Epithelial cell of prostate (primary cell): Measurements from ENCODE around the gene SERTAD4.
"Not testable (repeated sequence)": the region's sequence is repeated elsewhere in the genome, so short reads cannot be mapped to it uniquely, and the experiment has no call there.

ENCODE experiments used
- DNase-seq: peaks from one replicate; pipeline ENCODE4 v3.0.0-alpha.2; 2011; ENCODE audit warnings: low read depth, low spot score
- H3K27ac ChIP-seq: fragments of 450-650 bp; 2 replicates; pipeline ENCODE4 v1.5.1; 2017; ENCODE audit warnings: mild to moderate bottlenecking

The SERTAD4 gene

GRCh38 chr1:210257698-210258529 lies 25.3 kb downstream of the SERTAD4 start:
- H3K27ac ChIP-seq, result peak overlapping the region; percentile 48
- peak; percentile 27 for DNase-seq

DNA sequence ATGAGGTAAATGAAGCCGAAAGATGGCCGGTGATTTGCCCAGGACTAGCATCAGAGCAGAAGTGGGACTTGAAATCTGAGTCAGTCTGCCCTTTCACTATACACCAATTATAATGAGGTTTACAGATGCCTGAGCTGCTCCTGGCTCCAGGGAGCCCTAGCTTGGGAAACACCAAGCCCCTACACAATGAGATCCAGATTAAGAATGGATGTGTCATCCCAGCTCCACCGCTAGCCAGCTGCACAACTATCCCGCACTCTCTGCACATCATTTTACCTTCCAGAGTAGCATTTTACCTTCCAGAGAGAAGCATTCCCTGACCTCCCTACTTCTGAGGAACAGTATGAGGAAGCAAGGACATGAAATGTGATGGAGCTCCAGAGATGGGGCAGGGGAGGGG lies 27.0 kb downstream of the SERTAD4 start:
- no peak for DNase-seq
- H3K27ac ChIP-seq, result no peak overlapping the region

DNA sequence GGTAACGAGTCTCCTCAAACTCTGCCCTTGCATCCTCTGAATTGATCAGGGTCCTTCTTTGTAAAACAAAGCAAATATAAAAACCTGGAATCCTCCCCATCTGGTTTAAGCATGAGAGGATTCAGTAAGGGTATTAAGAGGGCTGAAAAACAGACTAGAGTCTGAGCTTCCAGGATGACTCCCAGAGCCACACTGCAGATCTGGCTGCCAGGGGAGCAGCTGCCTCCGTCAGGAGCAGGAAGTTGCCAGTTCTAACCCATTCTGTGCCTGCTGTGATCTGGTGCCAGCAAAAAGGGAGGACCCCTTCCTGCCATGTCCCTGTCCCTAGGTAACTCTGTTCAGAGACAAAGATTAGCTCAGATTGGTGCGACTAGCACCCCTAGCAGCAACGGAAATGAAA lies 27.5 kb downstream of the SERTAD4 start:
- H3K27ac ChIP-seq, result no peak overlapping the region
- DNase-seq, result no peak

GRCh38 chr1:210262167-210262896 lies 29.7 kb downstream of the SERTAD4 start:
- DNase-seq, result no peak

GRCh38 chr1:210262897-210263272 lies 30.3 kb downstream of the SERTAD4 start:
- H3K27ac ChIP-seq, result no peak overlapping the region
- no peak for DNase-seq

More at GRCh38 chr1:210262167-210262896, 29.7 kb downstream of the SERTAD4 start:
- H3K27ac ChIP-seq, result no peak overlapping the region

GRCh38 chr1:210263963-210264362 lies 31.4 kb downstream of the SERTAD4 start:
- DNase-seq, result no peak
- H3K27ac ChIP-seq, result no peak overlapping the region

- no peak overlapping the region for H3K27ac ChIP-seq
- DNase-seq, result no peak
Measured at GRCh38 chr1:210264496-210265380, 32.1 kb downstream of the SERTAD4 start.

GRCh38 chr1:210265392-210265955 lies 32.9 kb downstream of the SERTAD4 start:
- not testable (repeated sequence) for H3K27ac ChIP-seq, DNase-seq

GRCh38 chr1:210269981-210270380 lies 37.4 kb downstream of the SERTAD4 start:
- DNase-seq, result no peak
- no peak overlapping the region for H3K27ac ChIP-seq

DNA sequence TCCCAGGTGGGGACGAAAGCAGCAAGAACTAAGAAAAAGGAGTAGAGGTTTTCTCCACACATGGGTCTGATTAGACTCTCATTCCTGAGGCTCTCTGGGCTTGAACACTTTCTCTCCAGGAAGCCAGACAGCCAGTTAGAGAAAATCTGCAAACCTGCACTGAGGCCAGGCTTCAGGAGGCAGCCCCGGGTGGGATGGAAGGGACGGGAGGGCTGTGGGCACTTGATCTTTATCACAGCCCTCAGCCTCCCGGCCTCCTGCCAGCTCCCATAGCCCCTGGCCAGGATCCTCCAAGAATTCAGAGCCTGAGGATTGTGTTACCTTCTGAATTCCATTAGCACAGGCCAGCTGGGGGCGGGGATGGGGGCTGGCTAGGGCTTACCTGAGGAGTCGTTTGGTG lies 40.1 kb downstream of the SERTAD4 start:
- no peak for DNase-seq
- no peak overlapping the region for H3K27ac ChIP-seq

DNA sequence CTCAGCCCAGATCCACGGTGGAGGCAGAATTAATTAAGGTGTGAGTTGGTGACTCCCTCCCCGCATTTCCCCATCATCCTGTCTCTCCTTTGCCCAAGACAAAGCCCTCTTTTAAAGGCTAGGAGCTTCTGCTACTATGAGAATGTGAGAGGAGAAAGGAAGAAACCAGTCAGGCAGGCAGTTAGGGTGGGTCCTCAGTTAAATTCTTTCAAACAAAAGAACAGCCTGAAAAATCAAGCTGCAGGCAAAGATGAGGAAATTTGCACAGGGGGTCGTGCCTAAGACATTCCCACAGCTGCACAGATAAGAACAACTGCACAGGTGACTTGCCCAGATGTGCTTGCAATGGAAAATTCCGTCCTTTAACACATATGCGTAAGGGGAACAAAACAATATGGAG lies 47.6 kb downstream of the SERTAD4 start:
- DNase-seq, result no peak
- no peak overlapping the region for H3K27ac ChIP-seq

DNA sequence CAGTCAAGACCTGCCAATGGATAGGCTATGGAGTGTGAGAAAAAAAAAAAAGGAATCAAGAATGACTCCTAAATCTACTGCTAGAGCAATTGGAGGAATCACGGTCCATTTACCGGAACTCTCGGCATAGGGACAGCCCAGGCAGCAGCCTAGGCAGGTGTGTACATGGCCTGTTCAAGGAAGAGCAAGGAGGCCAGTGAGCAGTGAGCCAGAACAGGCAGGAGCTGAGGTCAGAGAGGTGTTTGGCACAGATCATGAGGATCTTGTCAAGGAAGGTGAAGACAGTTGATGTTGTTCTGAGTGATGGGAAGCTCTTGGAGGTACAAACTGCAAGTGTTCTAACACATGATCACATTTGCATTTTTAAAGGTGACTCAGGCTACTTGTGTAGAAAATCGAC lies 55.5 kb downstream of the SERTAD4 start:
- no peak for DNase-seq
- H3K27ac ChIP-seq, result no peak overlapping the region

- no peak for DNase-seq
- no peak overlapping the region for H3K27ac ChIP-seq
Measured at GRCh38 chr1:210289248-210289647, 56.7 kb downstream of the SERTAD4 start.

DNA sequence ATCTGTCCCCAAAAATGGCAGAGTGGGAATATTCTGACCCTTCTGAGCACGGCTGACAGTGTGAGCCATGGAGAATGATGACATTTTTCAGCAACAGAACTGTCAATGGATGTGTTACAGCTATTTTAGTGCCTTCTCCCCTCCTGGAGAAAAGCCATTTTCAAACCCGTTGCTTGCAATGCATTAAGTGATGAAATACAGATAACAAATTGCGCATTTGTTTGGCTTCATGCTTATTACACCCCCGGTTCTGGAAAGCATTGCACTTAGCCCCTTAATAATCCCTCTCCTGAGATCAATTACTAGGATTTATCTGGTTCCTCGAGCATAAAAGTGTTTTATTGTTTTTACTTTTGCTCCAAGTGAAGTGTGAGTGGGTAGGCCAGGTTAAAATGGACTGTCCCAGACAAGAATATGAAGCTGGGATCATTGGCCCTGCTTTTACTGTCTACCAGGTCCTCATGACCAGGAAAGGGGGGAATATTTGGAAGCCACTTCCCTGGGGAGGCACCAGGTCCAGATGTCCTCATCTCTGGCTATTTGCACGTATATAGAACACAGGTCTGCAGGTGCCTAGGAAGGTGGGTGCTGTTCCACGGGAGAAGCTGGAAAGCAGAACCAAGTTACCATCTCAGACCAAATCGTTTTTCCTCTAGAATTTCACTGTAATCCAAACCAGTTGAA lies 58.6 kb downstream of the SERTAD4 start:
- no peak for DNase-seq
- no peak overlapping the region for H3K27ac ChIP-seq

GRCh38 chr1:210291786-210292230 lies 59.2 kb downstream of the SERTAD4 start:
- no peak for DNase-seq
- H3K27ac ChIP-seq, result no peak overlapping the region

GRCh38 chr1:210292231-210292871 lies 59.8 kb downstream of the SERTAD4 start:
- no peak overlapping the region for H3K27ac ChIP-seq
- DNase-seq, result no peak

- DNase-seq, result no peak
- H3K27ac ChIP-seq, result no peak overlapping the region
Measured at GRCh38 chr1:210293171-210293607, 60.6 kb downstream of the SERTAD4 start.

DNA sequence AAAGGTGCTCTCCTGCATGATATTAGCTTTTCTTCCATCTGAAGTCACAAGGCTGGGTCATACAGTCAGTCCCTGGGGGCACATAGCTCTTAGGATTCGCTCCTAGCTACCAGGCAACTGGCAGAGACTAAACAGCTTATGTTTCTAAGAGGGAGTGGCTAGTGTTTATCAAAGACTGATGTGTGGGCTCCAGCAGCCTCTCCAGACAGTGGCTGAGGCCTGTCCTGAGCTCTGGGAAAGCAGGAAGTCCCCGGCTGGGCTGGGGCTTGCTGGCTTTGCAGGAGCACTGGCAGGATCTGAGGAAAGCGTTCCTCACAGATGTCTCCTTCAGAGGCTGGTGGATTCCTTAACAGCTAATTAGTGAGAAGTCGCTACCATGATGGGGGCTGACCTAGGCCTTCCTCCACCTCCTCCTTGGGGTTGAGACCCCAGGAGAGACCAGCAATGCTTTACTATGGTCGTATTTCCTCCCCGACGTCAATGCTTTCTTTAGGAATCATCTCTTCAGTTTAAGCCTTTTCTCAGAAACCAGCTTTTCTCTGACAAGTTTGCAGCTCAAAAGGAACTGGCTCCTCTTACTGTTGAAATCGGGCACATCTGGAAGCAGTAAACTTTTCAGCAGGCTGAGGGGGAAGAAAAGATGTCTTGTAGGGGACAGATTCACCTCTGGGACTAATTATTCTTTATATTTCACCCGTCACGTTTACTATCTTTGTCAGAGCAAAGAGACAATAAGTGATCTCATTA lies 62.6 kb downstream of the SERTAD4 start:
- DNase-seq, result no peak
- H3K27ac ChIP-seq, result no peak overlapping the region
